GM12891 (cell line): ENCODE data around the gene ZCCHC10.

ENCODE experiments used
- POLR2A ChIP-seq: IDR thresholded peaks from 2 replicates; pipeline ENCODE4 v1.6.1; 2011; ENCODE audit warnings: low read depth, low read length, control low read depth
- POLR2AphosphoS5 ChIP-seq: IDR thresholded peaks from 2 replicates; pipeline ENCODE4 v1.6.1; 2011; ENCODE audit warnings: low read depth, low read length, control low read depth
- POU2F2 ChIP-seq: IDR thresholded peaks from 2 replicates; pipeline ENCODE4 v1.6.1; 2011; ENCODE audit warnings: low read depth, mild to moderate bottlenecking, control low read depth, low read length, moderate library complexity
- SPI1 ChIP-seq: IDR thresholded peaks from 2 replicates; pipeline ENCODE4 v1.6.1; 2011; ENCODE audit warnings: low read depth, low read length, control low read depth
- TAF1 ChIP-seq: IDR thresholded peaks from 2 replicates; pipeline ENCODE4 v1.6.1; 2011; ENCODE audit warnings: low read depth, low read length, control low read depth

GRCh38 chr5:132971483-132972435 is 54.6 kb downstream of the ZCCHC10 start:
- no peak for TF ChIP-seq POLR2AphosphoS5
- TF ChIP-seq POLR2A: no peak
- no peak for TF ChIP-seq TAF1
- TF ChIP-seq SPI1: no peak
- no peak for TF ChIP-seq POU2F2
